ENCODE measurements around the gene SNX22. TPM values are rescaled to one million over a fixed set of nuclear protein-coding genes. Genes with fewer than 3 reads are reported as not detected.

SNX22 gene
- total and polyA plus RNA-seq, 2 donors (not counting 1 experiment from before 2014, with no cell fraction given) = 0.17 TPM; not detected in 1

GRCh38 chr15:64205202-64205601 lies 53.7 kb downstream of the SNX22 start:
- TF ChIP-seq CTCF (conservative IDR thresholded peaks at IDR 0.05 in 1 of 2, IDR thresholded peaks at IDR 0.05 in 1 of 2; ENCODE audit: low read depth in 1 of 2, low read length in 2 of 2) = no peak
- no peak for TF ChIP-seq EZH2 (IDR thresholded peaks at IDR 0.05; ENCODE audit: low read length, missing control alignments)
- peaks cover 2% of the 10 kb centered on the region for H3K36me3 ChIP-seq (ENCODE audit: control insufficient read depth, insufficient read depth, low read length)
- H3K27me3 ChIP-seq (ENCODE audit: control insufficient read depth, insufficient read depth, low read length) = no peaks in the 10 kb centered on the region
- H3K4me2 ChIP-seq (ENCODE audit: extremely low read depth, insufficient read depth, low read length) = no peak overlapping the region
- no peak overlapping the region for H3K9ac ChIP-seq (ENCODE audit: insufficient read depth, low read length)
- no peak for DNase-seq (ENCODE audit: low read depth in 2 of 2)
- H3K79me2 ChIP-seq (ENCODE audit: control insufficient read depth, insufficient read depth, low read length) = no peaks in the 10 kb centered on the region
- H2AFZ ChIP-seq (ENCODE audit: low read length) = no peak overlapping the region
- no peaks in the 10 kb centered on the region for H4K20me1 ChIP-seq (ENCODE audit: control insufficient read depth, extremely low read depth, insufficient read depth, low read length)
- no peak overlapping the region for H3K27ac ChIP-seq (ENCODE audit: insufficient read depth, low read length)
- no peaks in the 10 kb centered on the region for H3K4me1 ChIP-seq (ENCODE audit: control insufficient read depth, extremely low read depth, insufficient read depth, low read length)
- H3K4me3 ChIP-seq (replicated peaks in 1 of 4; ENCODE audit: control extremely low read depth in 1 of 4, insufficient read depth in 1 of 4, low read depth in 3 of 4, low read length in 4 of 4) = no peak overlapping the region
- H3K9me3 ChIP-seq (ENCODE audit: control insufficient read depth, insufficient read depth, low read depth, low read length) = no peaks in the 10 kb centered on the region

Other genes with a start within 250 kb of the SNX22 start
- 8.0 and 14.4 TPM in 2 replicates for gene DAPK2, start 105.2 kb upstream of the SNX22 start, total RNA-seq
- 3.6 and 21.4 TPM in 2 replicates for gene DAPK2, start 105.2 kb upstream of the SNX22 start, polyA plus RNA-seq
- 59.1 and 94.5 TPM in 2 replicates for gene CIAO2A, start 57.9 kb upstream of the SNX22 start, total RNA-seq
- gene CIAO2A, start 57.9 kb upstream of the SNX22 start, polyA plus RNA-seq = 48.7 and 54.0 TPM in 2 replicates
- gene SNX1, start 55.7 kb upstream of the SNX22 start, total RNA-seq = 39.3 and 42.9 TPM in 2 replicates
- 95.7 and 96.7 TPM in 2 replicates for gene SNX1, start 55.7 kb upstream of the SNX22 start, polyA plus RNA-seq
- gene PPIB, start 11.3 kb downstream of the SNX22 start, total RNA-seq = 639 and 776 TPM in 2 replicates
- 1,174 and 1,227 TPM in 2 replicates for gene PPIB, start 11.3 kb downstream of the SNX22 start, polyA plus RNA-seq
- 27.1 and 29.3 TPM in 2 replicates for gene CSNK1G1, start 204.4 kb downstream of the SNX22 start, total RNA-seq
- gene CSNK1G1, start 204.4 kb downstream of the SNX22 start, polyA plus RNA-seq = 16.0 and 18.2 TPM in 2 replicates
- gene PCLAF, start 229.7 kb downstream of the SNX22 start, total RNA-seq = 4.1 and 53.2 TPM in 2 replicates
- gene PCLAF, start 229.7 kb downstream of the SNX22 start, polyA plus RNA-seq = 70.6 and 180 TPM in 2 replicates
- gene TRIP4, start 236.1 kb downstream of the SNX22 start, total RNA-seq = 9.5 and 13.9 TPM in 2 replicates
- gene TRIP4, start 236.1 kb downstream of the SNX22 start, polyA plus RNA-seq = 25.5 and 30.2 TPM in 2 replicates